SK-N-SH (cell line): ENCODE results near the gene TRPV3. TPM values are rescaled to one million over a fixed set of nuclear protein-coding genes. Genes with fewer than 3 reads are reported as not detected.

Experiments
- CTCF ChIA-PET: fragments of 300-600, 350-600 bp; formaldehyde crosslinking; extraction: SDS; loops from one replicate; lab custom pipeline; 2021; lab: Yijun Ruan, JAX
- POLR2A ChIA-PET: fragments of 350-600 bp; sonication (Branson Sonifier 250); formaldehyde crosslinking; extraction: SDS; loops from one replicate; lab custom pipeline; 2020; ENCODE audit warnings: antibody characterized with exemption, inconsistent platforms; lab: Yijun Ruan, JAX
- DNase-seq: peaks from one replicate; pipeline ENCODE4 v3.0.0; 2012
- H2AFZ ChIP-seq: fragments of 200-600 bp; sonication (generic); 2 replicates; pipeline ENCODE4 v1.8.1; 2016; ENCODE audit warnings: antibody characterized with exemption, mild to moderate bottlenecking, low read depth
- H3F3A ChIP-seq: fragments of 200-600 bp; sonication (generic); replicated peaks from 2 replicates; pipeline ENCODE3; 2016; ENCODE audit warnings: antibody characterized with exemption, mild to moderate bottlenecking; ENCODE audit not compliant: insufficient read depth
- H3K27ac ChIP-seq, 2 experiments: fragments of 200-500 bp in 1 of 2; fragments of 200-600 bp in 1 of 2; sonication (Bioruptor generic) in 1 of 2; sonication (generic), shearing (Covaris generic) in 1 of 2; 2 replicates each; pipeline versions ENCODE4 v1.5.1 to v1.6.1; 2014 to 2016; ENCODE audit warnings: low read depth in 2 of 2, inconsistent platforms in 1 of 2, low read length in 1 of 2, mild to moderate bottlenecking in 1 of 2, mixed read lengths in 1 of 2
- H3K27me3 ChIP-seq: fragments of 200-600 bp; sonication (generic), shearing (Covaris generic); 2 replicates; pipeline ENCODE4 v1.6.1; 2016; ENCODE audit warnings: mixed run types; ENCODE audit not compliant: insufficient read depth
- H3K36me3 ChIP-seq, 2 experiments: fragments of 200-500 bp in 1 of 2; fragments of 200-600 bp in 1 of 2; sonication (Bioruptor generic) in 1 of 2; sonication (generic) in 1 of 2; replicated peaks in 1 of 2; 2 replicates each; pipeline versions ENCODE3 to v1.5.1; 2014 to 2016; ENCODE audit warnings: low read length in 1 of 2, mild to moderate bottlenecking in 1 of 2; ENCODE audit not compliant: insufficient read depth in 2 of 2, control insufficient read depth in 1 of 2
- H3K4me1 ChIP-seq, 2 experiments: fragments of 200-500 bp in 1 of 2; fragments of 200-600 bp in 1 of 2; sonication (Bioruptor generic) in 1 of 2; sonication (generic), shearing (Covaris generic) in 1 of 2; 2 replicates each; pipeline versions ENCODE4 v1.5.1 to v1.6.1; 2014 to 2016; ENCODE audit warnings: low read depth in 1 of 2, low read length in 1 of 2, mixed run types in 1 of 2; ENCODE audit not compliant: insufficient read depth in 2 of 2, control insufficient read depth in 1 of 2
- H3K4me2 ChIP-seq: fragments of 200-600 bp; sonication (generic), shearing (Covaris generic); 2 replicates; pipeline ENCODE4 v1.6.1; 2017; ENCODE audit warnings: mixed run types
- H3K4me3 ChIP-seq, 2 experiments: fragments of 200-500 bp in 1 of 2; fragments of 200-600 bp in 1 of 2; sonication (Bioruptor generic) in 1 of 2; sonication (generic), shearing (Covaris generic) in 1 of 2; 2 replicates each; pipeline versions ENCODE4 v1.5.1 to v1.8.1; 2014 to 2016; ENCODE audit warnings: low read depth in 2 of 2, inconsistent platforms in 1 of 2, low read length in 1 of 2, mild to moderate bottlenecking in 1 of 2, mixed read lengths in 1 of 2, moderate library complexity in 1 of 2
- H3K79me2 ChIP-seq: fragments of 200-600 bp; sonication (generic); 2 replicates; pipeline ENCODE4 v1.8.1; 2017; ENCODE audit warnings: mild to moderate bottlenecking; ENCODE audit not compliant: insufficient read depth
- H3K9ac ChIP-seq: fragments of 200-600 bp; sonication (generic); 2 replicates; pipeline ENCODE4 v1.6.1; 2017; ENCODE audit warnings: mixed run types
- H3K9me2 ChIP-seq: fragments of 200-600 bp; sonication (generic); 2 replicates; pipeline ENCODE4 v1.6.1; 2017; ENCODE audit warnings: mixed run types
- H3K9me3 ChIP-seq: fragments of 200-600 bp; sonication (generic); 2 replicates; pipeline ENCODE4 v1.6.1; 2017; ENCODE audit warnings: mixed run types, mild to moderate bottlenecking, moderate library complexity
- H4K20me1 ChIP-seq: fragments of 200-600 bp; sonication (generic); 2 replicates; pipeline ENCODE4 v1.6.1; 2017; ENCODE audit warnings: mild to moderate bottlenecking, mixed run types; ENCODE audit not compliant: insufficient read depth
- ELF1 ChIP-seq: IDR thresholded peaks from 2 replicates; pipeline ENCODE4 v1.4.0; 2012
- EP300 ChIP-seq, 2 experiments: IDR thresholded peaks; 2 replicates each; pipeline versions ENCODE4 v1.4.0 to v1.6.1; 2012; ENCODE audit warnings: borderline replicate concordance in 1 of 2, low read depth in 1 of 2, low read length in 1 of 2
- EZH2phosphoT487 ChIP-seq: fragments of 200-600 bp; sonication (generic); IDR thresholded peaks from 2 replicates; pipeline ENCODE4 v1.6.1; 2017; ENCODE audit warnings: low read depth, mixed run types, mild to moderate bottlenecking, antibody characterized with exemption, moderate library complexity, borderline replicate concordance
- FOSL2 ChIP-seq: IDR thresholded peaks from 2 replicates; pipeline ENCODE4 v1.4.0; 2012; ENCODE audit warnings: low read depth, mild to moderate bottlenecking, moderate library complexity, borderline replicate concordance
- FOXJ3 ChIP-seq: sonication (generic); formaldehyde crosslinking; IDR thresholded peaks from 2 replicates; pipeline ENCODE4 v1.5.1; 2020; ENCODE audit warnings: mild to moderate bottlenecking, missing genetic modification reagents
- FOXM1 ChIP-seq: IDR thresholded peaks from 2 replicates; pipeline ENCODE4 v1.4.0; 2012; ENCODE audit warnings: low read depth, mild to moderate bottlenecking
- GATA2 ChIP-seq: sonication (generic); formaldehyde crosslinking; IDR thresholded peaks from 2 replicates; pipeline ENCODE4 v1.5.0; 2020; ENCODE audit warnings: mild to moderate bottlenecking, missing genetic modification reagents
- JUND ChIP-seq: IDR thresholded peaks from 2 replicates; pipeline ENCODE4 v1.4.0; 2012
- MEF2A ChIP-seq: IDR thresholded peaks from 2 replicates; pipeline ENCODE4 v1.4.0; 2012; ENCODE audit warnings: low read depth, borderline replicate concordance
- NRF1 ChIP-seq: IDR thresholded peaks from 2 replicates; pipeline ENCODE4 v1.6.1; 2012; ENCODE audit warnings: low read depth, mild to moderate bottlenecking, low read length
- RFX5 ChIP-seq: IDR thresholded peaks from 2 replicates; pipeline ENCODE4 v1.6.1; 2012; ENCODE audit warnings: mild to moderate bottlenecking, improper control_type of control experiment, low read length
- RXRA ChIP-seq: IDR thresholded peaks from 2 replicates; pipeline ENCODE4 v1.4.0; 2012; ENCODE audit warnings: low read depth, mild to moderate bottlenecking, borderline replicate concordance
- SIN3A ChIP-seq: IDR thresholded peaks from 2 replicates; pipeline ENCODE4 v1.6.1; 2012; ENCODE audit warnings: low read depth, mild to moderate bottlenecking, low read length, moderate library complexity, borderline replicate concordance
- TAF1 ChIP-seq: IDR thresholded peaks from 2 replicates; pipeline ENCODE4 v1.6.1; 2012; ENCODE audit warnings: low read depth, mild to moderate bottlenecking, low read length, moderate library complexity, borderline replicate concordance
- WGBS: methylation state at CpG from one replicate; pipeline ENCODE4 v1.1.6; 2017; ENCODE audit warnings: low lambda C conversion rate; 5-methylcytosine and 5-hydroxymethylcytosine counted together
- polyA plus RNA-seq, 3 experiments: library from polyadenylated mRNA; depleted of rRNA; stranded (reverse); fragments of >200 nt; gene quantifications; 2 replicates each; pipeline ENCODE4 v1.2.3, GENCODE V29; 2012
- TF ChIP-seq, protein P1 (sequence below): IDR thresholded peaks from 2 replicates; pipeline ENCODE4; 2012
- TF ChIP-seq, protein P2 (sequence below): IDR thresholded peaks from 2 replicates; pipeline ENCODE4 v1.4.0; 2012; ENCODE audit warnings: low read depth, borderline replicate concordance
- TF ChIP-seq, protein P3 (sequence below): fragments of 150-350 bp; IDR thresholded peaks from 2 replicates; pipeline ENCODE4 v1.6.1; 2017; ENCODE audit warnings: antibody characterized with exemption, low read length, low read depth, borderline replicate concordance
- TF ChIP-seq, protein P4 (sequence below): IDR thresholded peaks from 2 replicates; pipeline ENCODE4 v1.6.1; 2012; ENCODE audit warnings: mild to moderate bottlenecking, low read depth, low read length, moderate library complexity
- TF ChIP-seq, protein P5 (sequence below): IDR thresholded peaks from 2 replicates; pipeline ENCODE4 v1.4.0; 2012; ENCODE audit warnings: low read depth

The TRPV3 gene
- polyA plus RNA-seq, 1 of the 3 experiments (the other 2 are of a cell fraction), result 0.28 TPM

DNA sequence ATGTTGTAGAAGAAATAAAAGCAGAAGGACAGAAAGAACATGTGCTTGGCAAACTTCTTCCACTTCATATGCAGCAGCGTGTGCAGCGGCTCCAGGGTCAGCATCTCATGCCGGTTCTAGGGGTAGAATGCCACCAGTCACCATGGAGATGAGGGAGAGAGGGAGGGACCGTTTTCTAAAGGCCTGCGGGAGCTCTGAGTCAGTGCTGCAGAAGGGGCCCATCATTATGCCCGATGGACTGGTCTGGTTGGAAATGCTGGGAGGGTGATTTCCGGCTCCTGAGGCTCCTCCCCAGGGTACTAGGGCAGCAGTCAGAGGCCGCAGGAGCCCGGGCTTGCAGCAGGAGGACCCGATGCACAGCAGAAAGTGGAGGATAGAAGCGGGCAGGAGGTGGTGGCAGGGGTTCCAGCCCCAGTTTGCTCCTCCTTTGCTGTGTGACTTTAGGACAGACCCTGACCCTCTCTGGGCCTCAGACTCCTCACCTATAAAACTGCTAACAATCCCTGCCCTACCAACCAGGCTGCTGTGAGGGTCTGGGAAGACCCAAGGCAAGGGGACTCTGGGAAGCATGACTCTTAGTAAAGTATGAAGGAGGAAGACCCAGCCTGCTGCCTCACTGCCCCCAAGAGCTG, 28.6 kb downstream of the TRPV3 start:
- no peak overlapping the region for H3K4me2 ChIP-seq
- DNase-seq, result no peak
- no peak overlapping the region for H3K27ac ChIP-seq
- no peaks in the 10 kb centered on the region for H3K9me2 ChIP-seq
- WGBS, result 23% methylated on average over 6 of the region's 11 CpGs
- no peak overlapping the region for H2AFZ ChIP-seq
- no peak overlapping the region for H3K4me3 ChIP-seq
- H3K4me1 ChIP-seq, result no peaks in the 10 kb centered on the region
- ChIA-PET CTCF (no interaction called here), POLR2A (no interaction called here)
- no peaks in the 10 kb centered on the region for H3K9me3 ChIP-seq
- no peaks in the 10 kb centered on the region for H3K79me2 ChIP-seq
- TF ChIP-seq FOXM1 (no peak), EZH2phosphoT487 (no peak), SIN3A (no peak), GATA2 (CRISPR knock-in tag) (no peak), TAF1 (no peak)
- no peaks in the 10 kb centered on the region for H3K27me3 ChIP-seq
- H3K9ac ChIP-seq, result no peak overlapping the region
- H3K36me3 ChIP-seq, result no peaks in the 10 kb centered on the region
- no peaks in the 10 kb centered on the region for H3F3A ChIP-seq
- H4K20me1 ChIP-seq, result no peaks in the 10 kb centered on the region

DNA sequence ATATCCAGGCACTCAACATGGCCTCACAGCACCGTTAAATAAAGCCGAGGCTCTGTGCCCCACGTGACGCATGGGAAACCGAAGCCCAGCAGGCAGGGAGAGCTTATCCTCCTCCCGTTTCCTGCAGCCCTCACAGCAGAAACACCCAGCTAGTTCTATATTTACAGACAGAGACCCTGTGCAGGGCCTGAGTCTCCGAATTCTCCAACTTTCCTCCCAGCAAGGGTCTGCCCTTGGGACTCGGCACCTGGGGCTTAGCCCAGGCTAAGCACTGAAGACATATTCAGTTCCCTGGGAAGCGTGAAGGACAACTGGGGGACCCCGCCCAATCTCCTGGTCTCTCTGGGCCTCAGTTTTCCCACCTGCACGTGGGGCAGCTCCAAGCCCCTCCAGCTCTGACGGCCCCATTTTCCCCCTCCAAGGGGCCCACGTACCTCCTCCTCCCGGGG, 29.2 kb downstream of the TRPV3 start:
- Histone ChIP-seq H3K4me3 (no peak overlapping the region), H3K79me2 (no peaks in the 10 kb centered on the region), H3K27ac (no peak overlapping the region), H3K4me2 (no peak overlapping the region), H2AFZ (no peak overlapping the region), H4K20me1 (no peaks in the 10 kb centered on the region), H3K4me1 (no peaks in the 10 kb centered on the region), H3K9ac (no peak overlapping the region), H3F3A (no peaks in the 10 kb centered on the region), H3K9me3 (no peaks in the 10 kb centered on the region), H3K9me2 (no peaks in the 10 kb centered on the region), H3K36me3 (no peaks in the 10 kb centered on the region), H3K27me3 (no peaks in the 10 kb centered on the region)
- no peak for DNase-seq
- CTCF ChIA-PET, result no interaction called here
- TF ChIP-seq FOXJ3 (CRISPR knock-in tag) (no peak), ELF1 (no peak), FOSL2 (no peak), EP300 (IDR thresholded peaks at IDR 0.05; ENCODE audit: borderline replicate concordance in 1 of 2, low read depth in 1 of 2, low read length in 1 of 2) (no peak), MEF2A (no peak), RFX5 (no peak), RXRA (no peak), TAF1 (no peak), GATA2 (CRISPR knock-in tag) (no peak), JUND (no peak), NRF1 (no peak), SIN3A (no peak)
- TF ChIP-seq, protein P1, sequence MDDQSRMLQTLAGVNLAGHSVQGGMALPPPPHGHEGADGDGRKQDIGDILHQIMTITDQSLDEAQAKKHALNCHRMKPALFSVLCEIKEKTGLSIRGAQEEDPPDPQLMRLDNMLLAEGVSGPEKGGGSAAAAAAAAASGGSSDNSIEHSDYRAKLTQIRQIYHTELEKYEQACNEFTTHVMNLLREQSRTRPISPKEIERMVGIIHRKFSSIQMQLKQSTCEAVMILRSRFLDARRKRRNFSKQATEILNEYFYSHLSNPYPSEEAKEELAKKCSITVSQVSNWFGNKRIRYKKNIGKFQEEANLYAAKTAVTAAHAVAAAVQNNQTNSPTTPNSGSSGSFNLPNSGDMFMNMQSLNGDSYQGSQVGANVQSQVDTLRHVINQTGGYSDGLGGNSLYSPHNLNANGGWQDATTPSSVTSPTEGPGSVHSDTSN, result no peak
- TF ChIP-seq, protein P2, sequence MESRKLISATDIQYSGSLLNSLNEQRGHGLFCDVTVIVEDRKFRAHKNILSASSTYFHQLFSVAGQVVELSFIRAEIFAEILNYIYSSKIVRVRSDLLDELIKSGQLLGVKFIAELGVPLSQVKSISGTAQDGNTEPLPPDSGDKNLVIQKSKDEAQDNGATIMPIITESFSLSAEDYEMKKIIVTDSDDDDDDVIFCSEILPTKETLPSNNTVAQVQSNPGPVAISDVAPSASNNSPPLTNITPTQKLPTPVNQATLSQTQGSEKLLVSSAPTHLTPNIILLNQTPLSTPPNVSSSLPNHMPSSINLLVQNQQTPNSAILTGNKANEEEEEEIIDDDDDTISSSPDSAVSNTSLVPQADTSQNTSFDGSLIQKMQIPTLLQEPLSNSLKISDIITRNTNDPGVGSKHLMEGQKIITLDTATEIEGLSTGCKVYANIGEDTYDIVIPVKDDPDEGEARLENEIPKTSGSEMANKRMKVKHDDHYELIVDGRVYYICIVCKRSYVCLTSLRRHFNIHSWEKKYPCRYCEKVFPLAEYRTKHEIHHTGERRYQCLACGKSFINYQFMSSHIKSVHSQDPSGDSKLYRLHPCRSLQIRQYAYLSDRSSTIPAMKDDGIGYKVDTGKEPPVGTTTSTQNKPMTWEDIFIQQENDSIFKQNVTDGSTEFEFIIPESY, result no peak
- TF ChIP-seq, protein P3, sequence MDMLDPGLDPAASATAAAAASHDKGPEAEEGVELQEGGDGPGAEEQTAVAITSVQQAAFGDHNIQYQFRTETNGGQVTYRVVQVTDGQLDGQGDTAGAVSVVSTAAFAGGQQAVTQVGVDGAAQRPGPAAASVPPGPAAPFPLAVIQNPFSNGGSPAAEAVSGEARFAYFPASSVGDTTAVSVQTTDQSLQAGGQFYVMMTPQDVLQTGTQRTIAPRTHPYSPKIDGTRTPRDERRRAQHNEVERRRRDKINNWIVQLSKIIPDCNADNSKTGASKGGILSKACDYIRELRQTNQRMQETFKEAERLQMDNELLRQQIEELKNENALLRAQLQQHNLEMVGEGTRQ, result no peak
- TF ChIP-seq, protein P4, sequence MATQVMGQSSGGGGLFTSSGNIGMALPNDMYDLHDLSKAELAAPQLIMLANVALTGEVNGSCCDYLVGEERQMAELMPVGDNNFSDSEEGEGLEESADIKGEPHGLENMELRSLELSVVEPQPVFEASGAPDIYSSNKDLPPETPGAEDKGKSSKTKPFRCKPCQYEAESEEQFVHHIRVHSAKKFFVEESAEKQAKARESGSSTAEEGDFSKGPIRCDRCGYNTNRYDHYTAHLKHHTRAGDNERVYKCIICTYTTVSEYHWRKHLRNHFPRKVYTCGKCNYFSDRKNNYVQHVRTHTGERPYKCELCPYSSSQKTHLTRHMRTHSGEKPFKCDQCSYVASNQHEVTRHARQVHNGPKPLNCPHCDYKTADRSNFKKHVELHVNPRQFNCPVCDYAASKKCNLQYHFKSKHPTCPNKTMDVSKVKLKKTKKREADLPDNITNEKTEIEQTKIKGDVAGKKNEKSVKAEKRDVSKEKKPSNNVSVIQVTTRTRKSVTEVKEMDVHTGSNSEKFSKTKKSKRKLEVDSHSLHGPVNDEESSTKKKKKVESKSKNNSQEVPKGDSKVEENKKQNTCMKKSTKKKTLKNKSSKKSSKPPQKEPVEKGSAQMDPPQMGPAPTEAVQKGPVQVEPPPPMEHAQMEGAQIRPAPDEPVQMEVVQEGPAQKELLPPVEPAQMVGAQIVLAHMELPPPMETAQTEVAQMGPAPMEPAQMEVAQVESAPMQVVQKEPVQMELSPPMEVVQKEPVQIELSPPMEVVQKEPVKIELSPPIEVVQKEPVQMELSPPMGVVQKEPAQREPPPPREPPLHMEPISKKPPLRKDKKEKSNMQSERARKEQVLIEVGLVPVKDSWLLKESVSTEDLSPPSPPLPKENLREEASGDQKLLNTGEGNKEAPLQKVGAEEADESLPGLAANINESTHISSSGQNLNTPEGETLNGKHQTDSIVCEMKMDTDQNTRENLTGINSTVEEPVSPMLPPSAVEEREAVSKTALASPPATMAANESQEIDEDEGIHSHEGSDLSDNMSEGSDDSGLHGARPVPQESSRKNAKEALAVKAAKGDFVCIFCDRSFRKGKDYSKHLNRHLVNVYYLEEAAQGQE, result no peak
- TF ChIP-seq, protein P5, sequence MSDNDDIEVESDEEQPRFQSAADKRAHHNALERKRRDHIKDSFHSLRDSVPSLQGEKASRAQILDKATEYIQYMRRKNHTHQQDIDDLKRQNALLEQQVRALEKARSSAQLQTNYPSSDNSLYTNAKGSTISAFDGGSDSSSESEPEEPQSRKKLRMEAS, result no peak
- POLR2A ChIA-PET, result no interaction called here
- 57% methylated on average over 14 of the region's 14 CpGs for WGBS
